Large intestine (tissue), 3 donors: Measurements from ENCODE around the gene SEC14L6. TPM values are rescaled to one million over a fixed set of nuclear protein-coding genes. Genes with fewer than 3 reads are reported as not detected.

ENCODE experiments used
- DNase-seq, 2 donors: peaks; one replicate each; pipeline versions ENCODE4 v3.0.0 to v3.0.0-alpha.2; 2013
- H3K27ac ChIP-seq: one replicate; pipeline ENCODE4 v1.5.1; 2013; ENCODE audit warnings: low read length
- H3K27me3 ChIP-seq: 2 replicates; pipeline ENCODE4 v1.6.1; 2013; ENCODE audit warnings: low read length; ENCODE audit not compliant: control insufficient read depth, insufficient read depth
- H3K36me3 ChIP-seq: 2 replicates; pipeline ENCODE4 v1.6.1; 2013; ENCODE audit warnings: low read length; ENCODE audit not compliant: control insufficient read depth, insufficient read depth
- H3K4me1 ChIP-seq: one replicate; pipeline ENCODE4 v1.6.1; 2013; ENCODE audit warnings: low read length; ENCODE audit not compliant: control insufficient read depth, insufficient read depth
- H3K4me3 ChIP-seq: one replicate; pipeline ENCODE4 v1.5.1; 2013; ENCODE audit warnings: low read length
- H3K9me3 ChIP-seq: one replicate; pipeline ENCODE4 v1.6.1; 2013; ENCODE audit warnings: mild to moderate bottlenecking, low read depth, low read length, moderate library complexity; ENCODE audit not compliant: control insufficient read depth
- WGBS: methylation state at CpG from one replicate; pipeline ENCODE4 v1.1.5; 2013; ENCODE audit warnings: low lambda C conversion rate; ENCODE audit not compliant: insufficient coverage; 5-methylcytosine and 5-hydroxymethylcytosine counted together
- polyA plus RNA-seq: library from polyadenylated mRNA; unstranded; fragments of 120-200 nt; gene quantifications from one replicate; pipeline ENCODE4 v1.2.1, GENCODE V29; 2013

Gene SEC14L6
- polyA plus RNA-seq, 1 donor, result 1.2 TPM

GRCh38 chr22:30538280-30538679 is 8.3 kb downstream of the SEC14L6 start:
- H3K27me3 ChIP-seq, result peaks cover 20% of the 10 kb centered on the region
- H3K9me3 ChIP-seq, result no peaks in the 10 kb centered on the region
- 90% methylated on average over 2 of the region's 6 CpGs for WGBS
- no peak for DNase-seq
- H3K4me1 ChIP-seq, result peaks cover 8% of the 10 kb centered on the region
- H3K36me3 ChIP-seq, result no peaks in the 10 kb centered on the region
- H3K4me3 ChIP-seq, result no peak overlapping the region
- H3K27ac ChIP-seq, result no peak overlapping the region

GRCh38 chr22:30537083-30537731 is 9.3 kb downstream of the SEC14L6 start:
- Histone ChIP-seq H3K4me1 (peaks cover 2% of the 10 kb centered on the region), H3K27ac (no peak overlapping the region), H3K27me3 (peaks cover 11% of the 10 kb centered on the region), H3K9me3 (no peaks in the 10 kb centered on the region), H3K4me3 (no peak overlapping the region), H3K36me3 (no peaks in the 10 kb centered on the region)
- DNase-seq, result no peak
- WGBS, result no CpG with 5 or more reads among the region's 9 CpGs

- no peaks in the 10 kb centered on the region for H3K36me3 ChIP-seq
- H3K27me3 ChIP-seq, result no peaks in the 10 kb centered on the region
- no CpG with 5 or more reads among the region's 4 CpGs for WGBS
- no peak overlapping the region for H3K27ac ChIP-seq
- H3K4me3 ChIP-seq, result no peak overlapping the region
- no peaks in the 10 kb centered on the region for H3K4me1 ChIP-seq
- DNase-seq, result no peak
- no peaks in the 10 kb centered on the region for H3K9me3 ChIP-seq
These were observed 11.4 kb downstream of the SEC14L6 start for GRCh38 chr22:30535182-30535581.

GRCh38 chr22:30531651-30532608 is 14.6 kb downstream of the SEC14L6 start:
- no peak overlapping the region for H3K4me3 ChIP-seq
- H3K9me3 ChIP-seq, result no peaks in the 10 kb centered on the region
- H3K36me3 ChIP-seq, result no peaks in the 10 kb centered on the region
- no peak overlapping the region for H3K27ac ChIP-seq
- no peaks in the 10 kb centered on the region for H3K4me1 ChIP-seq
- DNase-seq, result no peak
- WGBS, result no CpG with 5 or more reads among the region's 17 CpGs
- no peaks in the 10 kb centered on the region for H3K27me3 ChIP-seq

- Histone ChIP-seq H3K4me1 (no peaks in the 10 kb centered on the region), H3K36me3 (no peaks in the 10 kb centered on the region), H3K27ac (no peak overlapping the region), H3K9me3 (no peaks in the 10 kb centered on the region), H3K27me3 (no peaks in the 10 kb centered on the region), H3K4me3 (no peak overlapping the region)
- WGBS, result 89% methylated on average over 2 of the region's 4 CpGs
- no peak for DNase-seq
These were observed 19.9 kb downstream of the SEC14L6 start for GRCh38 chr22:30526656-30527055.

GRCh38 chr22:30523646-30524489 is 22.7 kb downstream of the SEC14L6 start:
- no peak overlapping the region for H3K27ac ChIP-seq
- no peak overlapping the region for H3K4me3 ChIP-seq
- H3K36me3 ChIP-seq, result no peaks in the 10 kb centered on the region
- no peaks in the 10 kb centered on the region for H3K27me3 ChIP-seq
- H3K4me1 ChIP-seq, result no peaks in the 10 kb centered on the region
- no peaks in the 10 kb centered on the region for H3K9me3 ChIP-seq
- 100% methylated on average over 2 of the region's 8 CpGs for WGBS
- no peak for DNase-seq

- no peaks in the 10 kb centered on the region for H3K4me1 ChIP-seq
- no peak overlapping the region for H3K4me3 ChIP-seq
- DNase-seq, result no peak
- WGBS, result 55% methylated on average over 1 of the region's 5 CpGs
- H3K36me3 ChIP-seq, result no peaks in the 10 kb centered on the region
- no peaks in the 10 kb centered on the region for H3K9me3 ChIP-seq
- H3K27me3 ChIP-seq, result no peaks in the 10 kb centered on the region
- H3K27ac ChIP-seq, result no peak overlapping the region
These were observed 25.0 kb downstream of the SEC14L6 start for GRCh38 chr22:30521368-30522156.

- DNase-seq, result no peak
- no peak overlapping the region for H3K4me3 ChIP-seq
- H3K27me3 ChIP-seq, result no peaks in the 10 kb centered on the region
- H3K27ac ChIP-seq, result no peak overlapping the region
- H3K4me1 ChIP-seq, result no peaks in the 10 kb centered on the region
- no peaks in the 10 kb centered on the region for H3K9me3 ChIP-seq
- WGBS, result no CpG with 5 or more reads among the region's 7 CpGs
- H3K36me3 ChIP-seq, result no peaks in the 10 kb centered on the region
These were observed 26.6 kb downstream of the SEC14L6 start for GRCh38 chr22:30519842-30520425.

GRCh38 chr22:30516731-30517130 is 29.8 kb downstream of the SEC14L6 start:
- H3K4me3 ChIP-seq, result no peak overlapping the region
- no peaks in the 10 kb centered on the region for H3K36me3 ChIP-seq
- H3K4me1 ChIP-seq, result no peaks in the 10 kb centered on the region
- H3K27ac ChIP-seq, result no peak overlapping the region
- DNase-seq, result no peak
- no peaks in the 10 kb centered on the region for H3K9me3 ChIP-seq
- 100% methylated on average over 2 of the region's 5 CpGs for WGBS
- H3K27me3 ChIP-seq, result no peaks in the 10 kb centered on the region
